ENCODE measurements around the gene MED13. TPM values are rescaled to one million over a fixed set of nuclear protein-coding genes. Genes with fewer than 3 reads are reported as not detected.

MED13 gene
- total RNA-seq, 1 experiment from 2014 or later: 60.7 TPM

- H3K27ac Mint-ChIP-seq: no peak overlapping the region
- peaks cover 31 to 62% (median 60%) of the 10 kb centered on the region in 3 experiments for H3K36me3 Mint-ChIP-seq (ENCODE audit: insufficient read depth in 1 of 3, low read depth in 3 of 3)
- no peaks in the 10 kb centered on the region; the same call in 1 of the 2 replicates for H3K79me2 ChIP-seq (ENCODE audit: insufficient read depth, low read length)
Observed at GRCh38 chr17:62033317-62033716, 31.8 kb downstream of the MED13 start.

More at GRCh38 chr17:62033317-62033716, 31.8 kb downstream of the MED13 start:
- H2BK12ac ChIP-seq (ENCODE audit: insufficient read length, low read depth, low read length): no peak overlapping the region
- H4K5ac ChIP-seq (ENCODE audit: insufficient read length, low read depth, low read length): no peak overlapping the region
- H2BK120ac ChIP-seq (ENCODE audit: low read depth, low read length, poor library complexity, severe bottlenecking): no peak overlapping the region
- no peak overlapping the region for H2AK5ac ChIP-seq (ENCODE audit: insufficient read length, low read length)
- H3K27me3 ChIP-seq (ENCODE audit: insufficient read depth, low read length): no peaks in the 10 kb centered on the region
- no peaks in the 10 kb centered on the region for H3K9me3 ChIP-seq (ENCODE audit: control insufficient read depth, low read depth, low read length)
- no peak overlapping the region for H2BK15ac ChIP-seq (ENCODE audit: low read depth, low read length)
- H3K23ac ChIP-seq (ENCODE audit: insufficient read length, low read depth, low read length): no peak overlapping the region
- DNase-seq: no peak
- no peaks in the 10 kb centered on the region for H3K9me3 Mint-ChIP-seq
- no peak overlapping the region for H3K27ac ChIP-seq (ENCODE audit: insufficient read length, low read depth, low read length)
- no peaks in the 10 kb centered on the region for H3K27me3 Mint-ChIP-seq (ENCODE audit: low read depth)
- no peak overlapping the region for H3K9ac ChIP-seq (ENCODE audit: extremely low read depth, insufficient read length, low read length)
- H4K20me1 ChIP-seq (ENCODE audit: control insufficient read depth, insufficient read depth, insufficient read length): no peaks in the 10 kb centered on the region
- H3K18ac ChIP-seq (ENCODE audit: insufficient read length, low read depth, low read length): no peak overlapping the region
- H3K4me3 Mint-ChIP-seq: no peak overlapping the region
- H2BK5ac ChIP-seq (ENCODE audit: insufficient read length, low read length): no peak overlapping the region
- H2AFZ ChIP-seq (ENCODE audit: low read length): no peak overlapping the region
- no peak overlapping the region for H4K91ac ChIP-seq (ENCODE audit: insufficient read length, low read depth, low read length)
- no peak for TF ChIP-seq CTCF (conservative IDR thresholded peaks at IDR 0.05)
- H3T11ph ChIP-seq (ENCODE audit: low read length): no peak overlapping the region
- no peak overlapping the region for H2BK20ac ChIP-seq (ENCODE audit: low read depth, low read length, poor library complexity, severe bottlenecking)
- H3K79me1 ChIP-seq (ENCODE audit: insufficient read depth, low read depth, low read length, poor library complexity, severe bottlenecking): peaks cover 3% of the 10 kb centered on the region
- peaks cover 0 to under 1% of the 10 kb centered on the region in 2 experiments; a peak in 1 of 4 replicates for H3K4me1 Mint-ChIP-seq
- H3K23me2 ChIP-seq (ENCODE audit: insufficient read length, low read depth, low read length, poor library complexity, severe bottlenecking): no peaks in the 10 kb centered on the region
- H3K4ac ChIP-seq (ENCODE audit: low read depth, low read length): no peak overlapping the region
- no peak overlapping the region for H3K14ac ChIP-seq (ENCODE audit: insufficient read depth, low read length)
- no peaks in the 10 kb centered on the region for H3K4me1 ChIP-seq (ENCODE audit: insufficient read depth, low read length)
- H4K8ac ChIP-seq (replicated peaks; ENCODE audit: insufficient read length, low read depth, low read length): no peak overlapping the region
- no peak overlapping the region for H3K4me2 ChIP-seq (ENCODE audit: insufficient read depth, insufficient read length, low read length)
- no peak overlapping the region for H3K56ac ChIP-seq (ENCODE audit: insufficient read length, low read depth, low read length)

Measured in H9 (cell line).